ENCODE measurements around the gene CLTCL1.

DNA sequence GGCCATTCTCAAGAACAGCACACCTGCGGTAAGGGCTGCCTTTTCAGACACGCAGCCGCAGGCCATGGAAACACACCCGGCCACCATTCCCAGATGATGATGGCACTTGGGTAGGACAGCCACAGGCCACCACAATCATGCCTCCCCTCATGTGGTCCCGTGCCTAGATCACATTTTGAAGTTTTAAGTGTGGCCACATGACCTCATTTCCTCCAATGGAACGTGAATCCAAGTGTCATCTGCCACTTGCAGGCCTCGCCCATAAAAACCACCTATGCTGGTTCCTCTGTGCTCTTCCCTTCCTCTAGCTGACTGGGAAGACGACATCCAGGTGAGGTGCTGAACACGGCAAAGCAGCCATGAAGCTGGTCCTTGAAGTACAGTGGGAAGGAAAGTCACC lies 68.4 kb downstream of the CLTCL1 start:
- TF ChIP-seq, protein P1, sequence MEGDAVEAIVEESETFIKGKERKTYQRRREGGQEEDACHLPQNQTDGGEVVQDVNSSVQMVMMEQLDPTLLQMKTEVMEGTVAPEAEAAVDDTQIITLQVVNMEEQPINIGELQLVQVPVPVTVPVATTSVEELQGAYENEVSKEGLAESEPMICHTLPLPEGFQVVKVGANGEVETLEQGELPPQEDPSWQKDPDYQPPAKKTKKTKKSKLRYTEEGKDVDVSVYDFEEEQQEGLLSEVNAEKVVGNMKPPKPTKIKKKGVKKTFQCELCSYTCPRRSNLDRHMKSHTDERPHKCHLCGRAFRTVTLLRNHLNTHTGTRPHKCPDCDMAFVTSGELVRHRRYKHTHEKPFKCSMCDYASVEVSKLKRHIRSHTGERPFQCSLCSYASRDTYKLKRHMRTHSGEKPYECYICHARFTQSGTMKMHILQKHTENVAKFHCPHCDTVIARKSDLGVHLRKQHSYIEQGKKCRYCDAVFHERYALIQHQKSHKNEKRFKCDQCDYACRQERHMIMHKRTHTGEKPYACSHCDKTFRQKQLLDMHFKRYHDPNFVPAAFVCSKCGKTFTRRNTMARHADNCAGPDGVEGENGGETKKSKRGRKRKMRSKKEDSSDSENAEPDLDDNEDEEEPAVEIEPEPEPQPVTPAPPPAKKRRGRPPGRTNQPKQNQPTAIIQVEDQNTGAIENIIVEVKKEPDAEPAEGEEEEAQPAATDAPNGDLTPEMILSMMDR (conservative IDR thresholded peaks at IDR 0.05; ENCODE audit: low read depth in 2 of 2): no peak
- TF ChIP-seq STAT1 (IDR thresholded peaks at IDR 0.05; ENCODE audit: unreplicated experiment) (no peak), EZH2 (IDR thresholded peaks at IDR 0.05; ENCODE audit: low read depth, unreplicated experiment) (no peak)

Measured in GM23338 (cell line).